Esophagus squamous epithelium (tissue), 4 donors: ENCODE results near the gene FAM167B. TPM values are rescaled to one million over a fixed set of nuclear protein-coding genes. Genes with fewer than 3 reads are reported as not detected.

Experiments used
- small RNA-seq, 4 donors: library from RNA; depleted of rRNA; stranded (forward); fragments of <200 nt; gene quantifications; one replicate each; pipeline ENCODE3, GENCODE V24; 2016
- total RNA-seq, 4 donors: library from RNA; depleted of rRNA; stranded (reverse); fragments of >200 nt; gene quantifications; one replicate each; pipeline ENCODE4 v1.1.0, GENCODE V29; 2016

Gene FAM167B
- total RNA-seq, 4 donors from 2014 or later: 1.7 to 5.5 TPM; not detected in 2

Small RNA genes lying within 50 kb of the gene (small RNA-seq; reads per million reads assigned to genes)
- gene RF00017 (0 reads per million in 4 donors), gene RF00019 (0 reads per million in 4 donors)

Other genes starting within 250 kb of the FAM167B start
- gene KHDRBS1, start 233.4 kb upstream of the FAM167B start, total RNA-seq: 10 to 100 TPM; 56.5 to 72.4 (median 70.8) TPM
- 1 to 10 TPM; 3.6 to 5.6 (median 4.9) TPM for gene TMEM39B, start 174.3 kb upstream of the FAM167B start, total RNA-seq
- 10 to 100 TPM; 27.7 to 38.0 (median 36.5) TPM for gene KPNA6, start 139.2 kb upstream of the FAM167B start, total RNA-seq
- gene TXLNA, start 67.5 kb upstream of the FAM167B start, total RNA-seq: 10 to 100 TPM; 34.5 to 54.0 (median 40.7) TPM
- 1 to 10 TPM in 3 of 4 donors, under 1 TPM in 1; 0.88 to 2.9 (median 1.6) TPM for gene CCDC28B, start 46.6 kb upstream of the FAM167B start, total RNA-seq
- gene IQCC, start 41.6 kb upstream of the FAM167B start, total RNA-seq: 1 to 10 TPM in 2 of 4 donors, under 1 TPM in 2; 0.66 to 2.0 (median 1.1) TPM
- not detected for gene DCDC2B, start 38.1 kb upstream of the FAM167B start, total RNA-seq
- gene TMEM234, start 24.9 kb upstream of the FAM167B start, total RNA-seq: 10 to 100 TPM in 2 of 4 donors, 1 to 10 TPM in 2; 6.4 to 11.1 (median 9.4) TPM
- gene EIF3I, start 24.8 kb upstream of the FAM167B start, total RNA-seq: 100 to 1,000 TPM; 143 to 220 (median 202) TPM
- 1 to 10 TPM; 1.2 to 9.0 (median 4.5) TPM for gene LCK, start 4.0 kb downstream of the FAM167B start, total RNA-seq
- 100 to 1,000 TPM in 2 of 4 donors, 10 to 100 TPM in 2; 74.3 to 115 (median 96.0) TPM for gene HDAC1, start 44.9 kb downstream of the FAM167B start, total RNA-seq
- 1 to 10 TPM; 4.4 to 6.1 (median 5.1) TPM for gene MARCKSL1, start 89.0 kb downstream of the FAM167B start, total RNA-seq
- 1 to 10 TPM; 1.4 to 7.1 (median 3.2) TPM for gene FAM229A, start 115.3 kb downstream of the FAM167B start, total RNA-seq
- under 1 TPM in 2 of 4 donors, not detected in 2; 0.31 to 0.57 TPM for gene TSSK3, start 115.3 kb downstream of the FAM167B start, total RNA-seq
- gene BSDC1, start 147.2 kb downstream of the FAM167B start, total RNA-seq: 10 to 100 TPM; 42.4 to 62.2 (median 45.9) TPM
- gene ZBTB8B, start 217.8 kb downstream of the FAM167B start, total RNA-seq: not detected